Colonic mucosa (tissue), 4 donors: ENCODE measurements around the gene MYOZ2. TPM values are rescaled to one million over a fixed set of nuclear protein-coding genes. Genes with fewer than 3 reads are reported as not detected.

ENCODE experiments used
- DNase-seq: peaks from one replicate; pipeline ENCODE4 v3.0.0-alpha.2; 2020
- H3K27ac ChIP-seq: fragments of 200-600 bp; one replicate; pipeline ENCODE4 v1.8.0; 2021
- H3K27me3 ChIP-seq: fragments of 200-600 bp; one replicate; pipeline ENCODE4 v1.8.0; 2021
- H3K36me3 ChIP-seq: fragments of 200-600 bp; one replicate; pipeline ENCODE4 v1.8.0; 2021
- H3K4me1 ChIP-seq: fragments of 200-600 bp; one replicate; pipeline ENCODE4 v1.8.0; 2021; ENCODE audit warnings: mild to moderate bottlenecking
- H3K4me3 ChIP-seq: fragments of 200-600 bp; one replicate; pipeline ENCODE4 v1.8.0; 2021
- H3K9ac ChIP-seq, 2 donors: one replicate each; pipeline ENCODE4 v1.7.0; 2013; ENCODE audit warnings: control low read depth in 2 of 2, low read depth in 2 of 2, low read length in 2 of 2
- H3K9me3 ChIP-seq: fragments of 200-600 bp; one replicate; pipeline ENCODE4 v1.8.0; 2021
- intact Hi-C: fragments of 100-400 bp; cut with DNase I; formaldehyde crosslinking; loops from one replicate; pipeline ENCODE4 v1.14.1; 2022
- total RNA-seq, 2 donors: library from RNA; stranded (reverse); fragmentation: NEBNext Ultra II Directional in 1 of 2; extraction: Animal tissue kit (Norgen Biotek cat#: 25700) in 1 of 2; gene quantifications; one replicate each; pipeline ENCODE4 v1.2.1, GENCODE V29; 2021
- TF ChIP-seq, protein P1 (sequence below): fragments of 200-600 bp; IDR thresholded peaks from one replicate; pipeline ENCODE4 v1.8.0; 2022; ENCODE audit warnings: antibody characterized with exemption, mild to moderate bottlenecking
- donor health status: healthy.
- donor health status: DM: no; HTN: no; CAD: no.
- donor health status: DM: no; HTN: no; CAD: no.

Gene MYOZ2
- under 1 TPM in 1 of 2 donors, not detected in 1; 0.08 TPM for total RNA-seq

DNA sequence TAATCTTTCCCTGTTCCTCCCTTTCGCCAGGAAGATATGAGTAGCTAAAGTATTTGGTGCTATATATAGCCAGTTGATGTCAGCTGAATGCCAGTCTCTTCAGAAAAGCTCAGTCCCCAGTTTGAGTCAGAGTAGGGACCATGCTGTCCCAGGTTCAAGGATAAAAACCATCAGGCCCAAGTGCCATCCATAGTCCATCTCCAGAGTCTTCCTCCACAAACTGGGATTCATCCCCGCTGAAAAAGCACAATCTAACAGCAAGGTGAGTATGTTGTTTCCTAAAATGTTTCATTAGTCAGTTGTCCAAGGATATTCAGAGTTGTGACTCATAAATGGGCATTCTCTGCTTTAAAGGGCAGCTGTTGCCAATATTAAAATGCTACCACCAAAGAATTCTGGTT lies at the start of gene MYOZ2:
MYOZ2 (plus strand) TSS at position 112 of the 401 bp plus-strand sequence. CDS start 694 bp downstream, outside the sequence.
- no peak for DNase-seq
- Histone ChIP-seq H3K4me1 (no peaks in the 10 kb centered on the region), H3K27ac (no peak within 1 kb of the TSS), H3K27me3 (no peaks in the 10 kb centered on the region), H3K9me3 (no peaks in the 10 kb centered on the region), H3K9ac (no peak within 1 kb of the TSS), H3K36me3 (no peaks in the 10 kb centered on the region), H3K4me3 (no peak within 1 kb of the TSS)
- TF ChIP-seq, protein P1, sequence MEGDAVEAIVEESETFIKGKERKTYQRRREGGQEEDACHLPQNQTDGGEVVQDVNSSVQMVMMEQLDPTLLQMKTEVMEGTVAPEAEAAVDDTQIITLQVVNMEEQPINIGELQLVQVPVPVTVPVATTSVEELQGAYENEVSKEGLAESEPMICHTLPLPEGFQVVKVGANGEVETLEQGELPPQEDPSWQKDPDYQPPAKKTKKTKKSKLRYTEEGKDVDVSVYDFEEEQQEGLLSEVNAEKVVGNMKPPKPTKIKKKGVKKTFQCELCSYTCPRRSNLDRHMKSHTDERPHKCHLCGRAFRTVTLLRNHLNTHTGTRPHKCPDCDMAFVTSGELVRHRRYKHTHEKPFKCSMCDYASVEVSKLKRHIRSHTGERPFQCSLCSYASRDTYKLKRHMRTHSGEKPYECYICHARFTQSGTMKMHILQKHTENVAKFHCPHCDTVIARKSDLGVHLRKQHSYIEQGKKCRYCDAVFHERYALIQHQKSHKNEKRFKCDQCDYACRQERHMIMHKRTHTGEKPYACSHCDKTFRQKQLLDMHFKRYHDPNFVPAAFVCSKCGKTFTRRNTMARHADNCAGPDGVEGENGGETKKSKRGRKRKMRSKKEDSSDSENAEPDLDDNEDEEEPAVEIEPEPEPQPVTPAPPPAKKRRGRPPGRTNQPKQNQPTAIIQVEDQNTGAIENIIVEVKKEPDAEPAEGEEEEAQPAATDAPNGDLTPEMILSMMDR: no peak
- intact Hi-C loops: no loop called here

DNA sequence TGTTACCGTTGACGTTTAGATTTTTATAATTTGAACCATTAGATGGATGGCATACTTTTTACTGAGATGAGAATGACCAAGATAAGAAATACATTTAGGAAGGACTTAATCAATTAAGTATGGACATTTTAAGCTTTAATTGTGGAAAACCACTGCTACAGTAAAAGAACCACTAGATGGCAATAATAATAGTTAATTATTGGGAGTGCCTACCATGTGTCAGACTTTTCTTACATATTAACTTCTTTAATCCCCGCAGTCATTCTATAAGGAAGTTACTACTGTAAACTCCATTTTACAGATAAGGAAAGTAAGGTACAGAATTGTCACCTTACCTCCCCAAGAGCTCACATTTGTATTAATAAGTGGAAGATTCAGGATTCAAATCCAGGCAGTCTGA lies 48.5 kb upstream of the MYOZ2 start:
- H3K4me1 ChIP-seq: no peaks in the 10 kb centered on the region
- H3K36me3 ChIP-seq: no peaks in the 10 kb centered on the region
- intact Hi-C loops: no loop called here
- no peak overlapping the region for H3K27ac ChIP-seq
- no peak overlapping the region for H3K4me3 ChIP-seq
- no peaks in the 10 kb centered on the region for H3K27me3 ChIP-seq
- no peak overlapping the region for H3K9ac ChIP-seq
- TF ChIP-seq, protein P1: no peak
- no peaks in the 10 kb centered on the region for H3K9me3 ChIP-seq
- DNase-seq: no peak

DNA sequence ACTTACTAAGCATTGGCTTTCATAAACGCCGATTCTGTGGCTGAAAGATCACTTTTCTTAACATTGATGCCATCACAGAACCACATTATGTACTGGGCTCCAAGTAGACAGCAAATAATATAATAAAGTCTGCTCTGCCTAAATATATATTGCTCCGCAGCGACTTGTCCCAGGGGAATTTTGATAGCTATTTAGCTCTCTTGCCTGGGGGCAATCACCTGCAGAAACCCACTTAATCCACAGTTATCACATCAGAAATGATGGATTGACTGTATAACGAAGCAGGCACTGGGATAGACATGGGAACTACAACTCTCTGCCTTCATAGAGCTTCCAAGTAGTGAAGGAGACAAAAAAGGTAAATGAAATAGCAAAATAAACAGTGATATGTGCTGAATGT lies 48.0 kb upstream of the MYOZ2 start:
- intact Hi-C loops: no loop called here
- no peaks in the 10 kb centered on the region for H3K4me1 ChIP-seq
- no peaks in the 10 kb centered on the region for H3K27me3 ChIP-seq
- DNase-seq: no peak
- H3K9ac ChIP-seq: no peak overlapping the region
- no peak overlapping the region for H3K27ac ChIP-seq
- H3K4me3 ChIP-seq: no peak overlapping the region
- no peaks in the 10 kb centered on the region for H3K9me3 ChIP-seq
- TF ChIP-seq, protein P1: no peak
- H3K36me3 ChIP-seq: no peaks in the 10 kb centered on the region

DNA sequence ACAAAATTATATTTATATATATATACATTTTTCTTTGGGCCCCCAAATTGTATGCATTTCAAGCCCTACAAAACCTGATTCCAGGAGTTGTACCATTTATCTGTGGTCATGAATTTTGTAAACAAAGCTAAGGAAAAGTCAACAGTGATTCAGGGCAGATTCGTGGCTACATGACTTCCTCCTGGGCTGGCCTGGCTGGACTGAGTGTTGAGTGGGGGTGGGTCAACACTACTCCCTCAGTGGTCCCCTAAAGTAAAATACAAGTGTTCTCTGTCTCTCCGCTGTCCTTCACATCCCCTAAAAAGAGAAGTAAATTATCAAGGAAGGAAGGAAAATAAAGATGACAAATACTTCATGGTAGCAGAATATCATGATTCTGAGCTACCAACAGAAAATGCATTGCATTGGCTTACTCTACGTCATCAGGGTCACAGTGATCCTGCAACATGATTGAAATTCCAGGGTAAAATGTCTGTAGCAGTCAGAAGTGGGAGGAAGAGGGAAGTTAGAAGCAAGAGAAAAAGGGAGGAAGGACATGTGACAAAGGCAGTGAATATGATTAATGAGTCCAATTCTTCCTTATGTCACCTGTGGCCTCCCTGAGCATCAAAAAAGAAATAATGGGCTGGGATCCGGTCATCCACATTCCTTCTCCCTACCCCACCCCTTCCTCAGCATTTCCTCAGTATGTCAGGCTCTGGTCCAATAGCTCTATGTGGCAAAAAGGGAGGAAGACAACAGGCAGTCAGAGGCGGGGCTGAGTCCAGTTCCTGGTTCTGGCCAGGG lies 42.4 kb upstream of the MYOZ2 start:
- Histone ChIP-seq H3K9me3 (no peaks in the 10 kb centered on the region), H3K4me3 (no peak overlapping the region), H3K27ac (peak overlapping the region; percentile 46), H3K27me3 (no peaks in the 10 kb centered on the region), H3K36me3 (no peaks in the 10 kb centered on the region), H3K4me1 (no peaks in the 10 kb centered on the region), H3K9ac (no peak overlapping the region)
- DNase-seq: peak; percentile 51
- TF ChIP-seq, protein P1: no peak
- intact Hi-C loops: no loop called here

DNA sequence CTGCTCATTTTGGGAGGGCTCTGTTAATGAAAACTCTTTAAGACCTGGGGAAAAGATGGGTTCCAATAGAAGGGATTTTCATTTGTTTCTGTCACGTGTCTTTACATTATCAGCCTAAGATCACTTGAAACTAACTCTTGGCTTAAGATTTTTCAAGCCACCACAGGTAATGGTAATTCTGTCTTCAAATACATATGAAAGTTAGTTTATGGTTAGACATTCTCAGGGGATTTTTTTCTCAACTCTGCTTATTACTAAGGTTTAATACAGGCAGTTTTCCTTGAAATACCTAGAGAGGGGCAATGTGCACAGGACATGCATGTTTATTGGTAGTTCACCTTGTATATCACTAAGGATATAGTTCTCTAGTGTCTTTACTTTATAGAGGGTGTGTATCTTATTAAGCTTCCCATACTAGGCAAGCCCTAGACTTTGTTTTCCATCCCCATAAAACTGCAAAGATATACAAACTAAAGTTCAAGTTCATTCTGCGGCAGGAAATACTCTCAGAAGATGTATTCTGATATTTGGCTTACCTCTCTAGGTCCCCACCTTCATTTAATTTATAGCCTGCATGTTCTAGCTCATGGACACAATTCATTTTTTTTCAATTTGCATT lies 38.2 kb upstream of the MYOZ2 start:
- no peak for DNase-seq
- H3K4me3 ChIP-seq: no peak overlapping the region
- no peaks in the 10 kb centered on the region for H3K4me1 ChIP-seq
- H3K36me3 ChIP-seq: no peaks in the 10 kb centered on the region
- H3K9ac ChIP-seq: no peak overlapping the region
- peak overlapping the region; percentile 49 for H3K27ac ChIP-seq
- TF ChIP-seq, protein P1: no peak
- H3K27me3 ChIP-seq: no peaks in the 10 kb centered on the region
- no peaks in the 10 kb centered on the region for H3K9me3 ChIP-seq
- intact Hi-C loops: no loop called here
